Measurements from ENCODE around the gene DHODH. TPM values are rescaled to one million over a fixed set of nuclear protein-coding genes. Genes with fewer than 3 reads are reported as not detected.

Gene DHODH
- total RNA-seq, 2 experiments from 2014 or later, result 13.2 to 14.5 TPM

DNA sequence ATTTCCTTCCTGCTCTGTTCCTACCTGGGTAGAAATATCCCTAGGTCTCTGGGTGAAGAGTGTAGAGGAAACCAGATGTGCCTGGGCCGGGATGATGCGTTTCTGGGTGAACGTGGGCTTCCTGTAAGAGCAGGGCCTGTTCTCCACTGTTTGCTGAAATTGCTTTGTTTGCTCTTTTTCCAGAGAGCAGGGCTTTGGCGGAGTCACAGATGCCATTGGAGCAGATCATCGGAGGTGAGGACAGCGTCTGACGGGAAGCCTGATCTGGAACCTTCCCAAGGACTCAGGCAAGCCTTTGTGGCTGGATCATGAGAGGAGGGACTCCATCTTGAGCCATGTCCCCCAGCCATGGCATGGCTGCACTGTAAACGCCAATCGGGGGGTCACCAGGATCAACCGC, 15.4 kb downstream of the DHODH start:
- Mint-ChIP-seq H3K36me3 (peaks cover 5% of the 10 kb centered on the region), H3K27ac (no peak overlapping the region), H3K4me1 (no peaks in the 10 kb centered on the region), H3K9me3 (no peaks in the 10 kb centered on the region), H3K4me3 (no peak overlapping the region), H3K27me3 (no peaks in the 10 kb centered on the region)
- POLR2A ChIA-PET, result no interaction called here
- no peak for DNase-seq
- no peak for ATAC-seq (ENCODE audit: low read depth)

DNA sequence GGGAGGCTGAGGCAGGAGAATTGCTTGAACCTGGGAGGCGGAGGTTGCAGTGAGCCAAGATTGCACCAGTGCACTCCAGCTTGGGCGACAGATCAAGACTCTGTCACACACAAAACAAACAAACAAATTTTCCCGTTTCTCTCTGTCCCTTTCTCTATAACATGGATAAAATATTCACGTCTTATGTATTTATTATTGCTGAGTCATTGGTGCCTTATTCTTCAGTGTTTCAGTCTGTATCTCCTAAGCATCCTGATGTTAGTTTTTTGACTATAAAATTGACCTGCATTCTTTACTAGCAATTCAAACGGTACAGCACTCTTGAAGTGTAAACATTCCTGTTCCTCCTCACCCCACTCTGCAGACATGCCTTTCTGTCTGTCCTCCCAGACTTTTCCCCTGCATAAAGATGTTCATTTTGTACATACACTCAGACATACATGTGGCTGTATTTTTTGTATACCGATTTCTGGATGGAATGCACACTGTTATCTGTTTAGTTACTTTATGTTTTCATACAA, 16.4 kb downstream of the DHODH start:
- ATAC-seq (ENCODE audit: low read depth) (no peak), DNase-seq (no peak)
- POLR2A ChIA-PET, result no interaction called here
- Mint-ChIP-seq H3K27ac (no peak overlapping the region), H3K4me3 (no peak overlapping the region), H3K36me3 (peaks cover 5% of the 10 kb centered on the region), H3K4me1 (no peaks in the 10 kb centered on the region), H3K9me3 (no peaks in the 10 kb centered on the region), H3K27me3 (no peaks in the 10 kb centered on the region)

DNA sequence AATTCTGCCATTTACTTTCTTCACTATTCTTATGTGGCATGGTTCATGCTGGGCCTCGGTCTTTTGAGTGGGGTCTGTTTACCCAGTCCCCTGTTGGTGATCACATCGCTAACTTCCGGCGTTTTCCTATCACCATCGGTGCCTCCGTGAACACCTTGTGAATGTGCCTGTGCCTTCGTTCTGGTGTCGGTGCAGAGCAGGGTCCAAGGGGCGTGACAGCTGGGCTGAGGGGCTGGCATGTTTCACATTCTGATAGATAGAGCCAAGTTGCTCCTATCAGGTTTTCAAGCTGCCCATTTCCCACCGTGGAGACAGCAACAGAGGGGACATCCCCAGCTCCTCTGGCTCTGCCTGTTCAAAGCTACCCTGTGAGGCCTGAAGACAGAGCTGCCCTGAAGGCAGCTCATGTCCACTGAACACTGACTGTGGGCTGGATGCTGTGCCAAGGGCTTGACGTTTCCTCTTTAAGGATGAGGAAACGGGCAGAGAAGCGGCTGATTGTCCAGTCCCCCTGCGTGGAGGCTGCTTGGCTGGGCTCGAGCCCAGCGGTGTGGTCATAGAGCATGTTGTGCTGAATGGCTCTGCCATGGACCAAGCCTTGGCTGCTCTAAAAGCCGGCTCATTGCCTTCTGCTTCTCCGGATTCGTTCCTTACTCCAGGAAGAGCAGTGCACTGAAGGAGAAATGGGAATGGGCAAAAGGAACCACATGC, 17.0 kb downstream of the DHODH start:
- no peak overlapping the region for H3K4me3 Mint-ChIP-seq
- ATAC-seq (ENCODE audit: low read depth) (no peak), DNase-seq (no peak)
- POLR2A ChIA-PET, result no interaction called here
- H3K9me3 Mint-ChIP-seq, result no peaks in the 10 kb centered on the region
- no peaks in the 10 kb centered on the region for H3K4me1 Mint-ChIP-seq
- H3K36me3 Mint-ChIP-seq, result peaks cover 5% of the 10 kb centered on the region
- H3K27ac Mint-ChIP-seq, result no peak overlapping the region
- no peaks in the 10 kb centered on the region for H3K27me3 Mint-ChIP-seq

DNA sequence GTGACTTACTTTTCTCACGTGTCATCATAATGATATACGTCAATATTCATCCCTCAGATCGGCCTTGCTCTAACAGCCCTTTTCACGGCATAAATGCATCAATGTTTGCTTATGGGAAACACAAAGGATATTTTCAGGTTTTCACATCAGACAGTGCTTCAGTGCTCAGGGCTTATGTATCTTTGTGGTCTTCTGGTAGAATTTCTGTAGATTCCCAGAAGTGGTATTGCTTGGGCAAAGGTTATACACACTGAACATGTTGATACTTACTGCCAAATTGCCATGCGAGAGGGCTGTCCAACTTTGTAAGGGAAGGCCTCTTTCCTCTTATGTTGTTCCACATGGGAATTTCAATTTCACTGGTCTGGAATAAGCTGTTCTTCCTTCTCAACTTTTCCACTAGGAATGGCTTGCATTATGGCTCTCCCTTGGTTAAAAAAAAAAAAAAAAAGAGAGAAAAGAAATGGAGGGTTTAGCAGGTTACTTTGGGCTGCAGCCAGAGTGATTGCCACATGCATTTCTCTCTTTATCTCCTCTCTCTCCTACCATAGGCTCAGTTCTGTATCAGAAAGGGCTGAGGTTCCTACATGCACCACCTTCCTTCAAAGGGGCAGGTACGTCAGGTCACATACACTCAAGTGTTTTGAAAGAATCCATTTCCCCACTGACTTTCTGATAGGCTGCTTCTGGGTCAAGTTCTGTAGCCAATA, 19.3 kb downstream of the DHODH start:
- H3K27ac Mint-ChIP-seq, result no peak overlapping the region
- H3K4me3 Mint-ChIP-seq, result no peak overlapping the region
- ATAC-seq (ENCODE audit: low read depth), result no peak
- no peaks in the 10 kb centered on the region for H3K4me1 Mint-ChIP-seq
- H3K27me3 Mint-ChIP-seq, result no peaks in the 10 kb centered on the region
- DNase-seq, result no peak
- no peaks in the 10 kb centered on the region for H3K9me3 Mint-ChIP-seq
- peaks cover 5% of the 10 kb centered on the region for H3K36me3 Mint-ChIP-seq
- POLR2A ChIA-PET, result no interaction called here

DNA sequence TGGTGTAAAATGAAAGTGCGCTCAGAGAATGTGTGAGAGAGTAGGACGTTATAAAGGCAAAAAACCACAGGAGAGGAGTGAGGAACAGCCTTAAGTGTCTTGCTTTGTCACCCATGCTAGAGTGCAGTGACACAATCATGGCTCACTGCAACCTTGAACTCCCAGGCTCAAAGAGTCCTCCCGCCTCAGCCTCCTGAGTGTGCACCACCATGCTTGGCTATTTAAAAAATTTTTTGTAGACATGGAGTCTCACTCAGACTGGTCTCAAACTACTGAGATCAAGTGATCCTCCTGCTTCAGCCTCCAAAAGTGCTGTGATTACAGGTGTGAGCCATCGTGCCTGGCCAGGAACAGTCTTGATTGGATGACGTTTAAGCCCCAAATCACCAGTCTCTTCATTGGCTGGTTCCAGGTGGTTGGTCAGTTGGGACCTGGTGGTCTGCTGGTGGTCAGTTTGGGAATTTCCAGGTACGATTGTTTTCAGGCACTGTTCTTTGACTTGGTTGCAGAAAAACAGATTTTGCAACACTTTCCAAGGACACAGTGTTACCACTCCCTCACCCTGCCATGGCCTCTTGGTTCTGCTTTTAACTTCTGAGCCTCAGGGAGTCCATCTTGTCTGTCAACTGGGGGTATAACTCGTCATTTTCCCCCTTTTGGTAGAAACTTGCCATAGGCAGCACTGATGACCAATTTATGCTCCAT, 21.2 kb downstream of the DHODH start:
- POLR2A ChIA-PET, result no interaction called here
- no peaks in the 10 kb centered on the region for H3K4me1 Mint-ChIP-seq
- no peak for DNase-seq
- no peaks in the 10 kb centered on the region for H3K9me3 Mint-ChIP-seq
- no peak overlapping the region for H3K4me3 Mint-ChIP-seq
- no peak overlapping the region for H3K27ac Mint-ChIP-seq
- no peak for ATAC-seq (ENCODE audit: low read depth)
- H3K27me3 Mint-ChIP-seq, result no peaks in the 10 kb centered on the region
- peaks cover 3% of the 10 kb centered on the region for H3K36me3 Mint-ChIP-seq

DNA sequence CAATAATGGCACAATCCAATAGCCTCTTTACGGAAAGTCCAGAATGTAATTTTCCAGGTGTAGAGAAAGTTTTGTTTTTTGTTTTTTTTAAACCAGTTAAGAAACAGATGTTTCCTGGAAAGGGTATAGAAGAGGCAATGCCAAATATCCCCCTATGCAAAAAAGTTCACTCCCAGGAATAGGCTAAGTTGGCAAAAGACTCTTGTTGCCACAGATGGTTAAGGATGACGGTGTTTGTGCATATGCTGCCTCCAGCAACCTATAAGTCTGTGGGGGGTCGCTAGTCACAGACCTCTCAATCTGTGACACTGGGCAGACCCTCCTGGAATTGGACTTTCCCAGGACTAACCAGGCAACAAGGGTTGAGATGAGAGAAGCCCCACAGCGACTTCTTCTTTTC, 24.9 kb downstream of the DHODH start:
- Mint-ChIP-seq H3K9me3 (no peaks in the 10 kb centered on the region), H3K36me3 (no peaks in the 10 kb centered on the region), H3K4me3 (no peak overlapping the region), H3K4me1 (no peaks in the 10 kb centered on the region), H3K27me3 (no peaks in the 10 kb centered on the region), H3K27ac (no peak overlapping the region)
- no peak for DNase-seq
- POLR2A ChIA-PET, result no interaction called here
- ATAC-seq (ENCODE audit: low read depth), result no peak

DNA sequence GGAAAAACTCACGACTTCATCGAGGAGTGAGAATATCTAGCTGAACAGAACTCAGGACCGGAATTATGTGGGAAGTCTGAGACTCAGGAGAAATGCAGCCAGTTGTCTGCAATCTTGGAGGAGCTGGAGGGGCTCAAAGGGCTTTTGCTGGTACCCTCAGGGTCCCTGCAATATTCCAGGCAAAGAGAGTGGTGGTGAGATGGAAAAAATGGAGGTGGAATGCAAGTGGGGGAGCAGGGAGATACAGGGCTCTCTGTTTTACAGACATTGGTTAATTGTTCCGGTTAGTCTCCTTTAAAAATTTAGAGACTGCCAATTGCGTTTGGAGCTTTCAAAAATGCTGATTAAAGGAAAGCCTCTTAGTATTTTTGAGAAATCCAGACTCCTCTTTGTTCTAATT, 27.6 kb downstream of the DHODH start:
- H3K27me3 Mint-ChIP-seq, result no peaks in the 10 kb centered on the region
- ATAC-seq (ENCODE audit: low read depth), result no peak
- H3K27ac Mint-ChIP-seq, result no peak overlapping the region
- H3K4me3 Mint-ChIP-seq, result no peak overlapping the region
- H3K4me1 Mint-ChIP-seq, result no peaks in the 10 kb centered on the region
- no peaks in the 10 kb centered on the region for H3K36me3 Mint-ChIP-seq
- DNase-seq, result no peak
- H3K9me3 Mint-ChIP-seq, result peaks cover 2% of the 10 kb centered on the region
- POLR2A ChIA-PET, result no interaction called here

DNA sequence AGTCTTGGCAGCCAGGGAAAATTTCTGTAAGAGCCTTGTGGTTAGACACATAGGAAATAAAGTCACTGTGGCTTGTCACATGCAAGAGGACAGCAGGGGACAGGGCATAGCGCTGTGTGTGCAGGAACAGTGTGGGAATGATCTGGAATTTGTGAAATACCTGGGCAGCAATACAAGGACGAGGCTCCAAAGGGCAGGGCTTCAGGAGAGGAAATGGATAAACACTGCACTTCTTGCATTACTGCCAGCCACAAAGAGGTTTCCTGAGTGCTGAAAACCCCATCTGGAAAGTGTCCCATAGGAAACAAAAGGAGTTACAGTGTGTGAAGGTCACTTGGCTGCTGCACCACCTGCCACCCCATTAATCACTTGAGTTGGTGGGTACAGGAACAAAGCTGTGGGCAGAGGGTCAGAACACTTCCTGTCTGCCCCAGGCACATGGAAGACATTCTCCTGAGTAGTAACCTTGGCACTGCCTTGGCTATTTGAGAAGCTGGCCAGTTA, 33.7 kb downstream of the DHODH start:
- H3K4me3 Mint-ChIP-seq, result no peak overlapping the region
- H3K27ac Mint-ChIP-seq, result no peak overlapping the region
- H3K36me3 Mint-ChIP-seq, result peaks cover 5% of the 10 kb centered on the region
- no peak for ATAC-seq (ENCODE audit: low read depth)
- H3K4me1 Mint-ChIP-seq, result peaks cover 3% of the 10 kb centered on the region
- POLR2A ChIA-PET, result no interaction called here
- no peak for DNase-seq
- no peaks in the 10 kb centered on the region for H3K27me3 Mint-ChIP-seq
- peaks cover 2% of the 10 kb centered on the region for H3K9me3 Mint-ChIP-seq

DNA sequence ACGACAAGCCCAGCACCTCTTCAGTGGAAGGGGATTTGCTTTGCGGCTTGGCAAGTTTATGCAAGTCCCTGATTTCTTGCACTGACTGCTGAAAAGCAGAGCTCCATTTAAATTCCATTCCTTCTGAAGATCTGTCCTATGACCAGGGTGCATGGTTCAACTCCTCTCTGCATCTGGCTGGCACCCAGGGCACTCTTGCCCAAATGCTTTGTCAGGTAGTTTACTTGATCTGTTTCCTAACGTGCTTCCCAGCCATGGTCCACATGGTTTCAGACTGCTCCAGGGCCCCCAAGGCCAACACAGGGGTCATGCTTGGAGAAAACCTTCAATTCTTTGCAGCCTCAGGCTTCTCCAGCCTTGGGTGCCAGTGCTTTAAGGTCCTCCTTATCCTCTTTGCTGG, 34.5 kb downstream of the DHODH start:
- H3K36me3 Mint-ChIP-seq, result peaks cover 5% of the 10 kb centered on the region
- POLR2A ChIA-PET, result no interaction called here
- H3K4me1 Mint-ChIP-seq, result peaks cover 3% of the 10 kb centered on the region
- H3K9me3 Mint-ChIP-seq, result peaks cover 2% of the 10 kb centered on the region
- peaks cover 2% of the 10 kb centered on the region for H3K27me3 Mint-ChIP-seq
- DNase-seq (no peak), ATAC-seq (ENCODE audit: low read depth) (no peak)
- H3K4me3 Mint-ChIP-seq, result no peak overlapping the region
- no peak overlapping the region for H3K27ac Mint-ChIP-seq

DNA sequence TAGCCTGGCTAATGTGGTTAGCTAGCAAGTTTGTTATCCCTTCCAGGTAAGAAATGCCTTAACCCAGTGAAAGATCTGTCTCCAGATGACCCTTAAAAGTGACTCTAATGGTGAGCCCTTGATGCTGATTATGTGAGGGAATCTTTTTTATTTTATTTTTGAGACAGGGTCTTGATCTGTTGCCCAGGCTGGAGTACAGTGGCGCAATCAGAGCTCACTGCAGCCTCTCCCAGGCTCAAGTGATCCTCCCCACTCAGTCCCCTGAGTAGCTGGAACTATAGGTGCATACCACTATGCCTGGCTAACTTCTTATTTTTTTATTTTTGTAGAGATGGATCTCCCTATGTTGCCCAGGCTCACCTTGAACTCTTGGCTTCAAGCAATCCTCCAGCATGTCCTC, 35.0 kb downstream of the DHODH start:
- Mint-ChIP-seq H3K9me3 (peaks cover 2% of the 10 kb centered on the region), H3K36me3 (peaks cover 5% of the 10 kb centered on the region), H3K27ac (no peak overlapping the region), H3K27me3 (peaks cover 2% of the 10 kb centered on the region), H3K4me1 (peaks cover 3% of the 10 kb centered on the region), H3K4me3 (no peak overlapping the region)
- POLR2A ChIA-PET, result no interaction called here
- ATAC-seq (ENCODE audit: low read depth), result no peak
- no peak for DNase-seq

DNA sequence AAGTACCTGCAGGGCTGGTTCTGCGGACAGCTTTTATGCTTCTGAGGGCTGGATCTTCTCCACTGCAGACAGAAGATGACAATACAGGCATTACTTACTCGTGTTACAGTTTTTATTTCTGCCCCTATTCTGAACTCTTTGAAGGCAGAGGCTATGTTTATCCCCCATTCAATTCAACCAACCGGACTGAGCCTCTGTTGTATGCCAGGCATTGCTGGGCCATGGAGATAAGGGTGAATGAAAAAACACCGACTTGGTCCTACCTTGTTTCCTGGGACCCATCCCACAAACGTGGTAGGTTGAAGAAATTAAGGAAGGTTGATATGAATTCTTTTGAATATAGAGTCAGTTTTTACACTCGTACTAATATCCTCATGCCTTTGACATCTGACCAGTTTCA, 35.8 kb downstream of the DHODH start:
- Mint-ChIP-seq H3K9me3 (peaks cover 7% of the 10 kb centered on the region), H3K27me3 (peaks cover 2% of the 10 kb centered on the region), H3K4me1 (peaks cover 3% of the 10 kb centered on the region), H3K27ac (no peak overlapping the region), H3K4me3 (no peak overlapping the region), H3K36me3 (peaks cover 5% of the 10 kb centered on the region)
- POLR2A ChIA-PET, result no interaction called here
- ATAC-seq (ENCODE audit: low read depth) (no peak), DNase-seq (no peak)

DNA sequence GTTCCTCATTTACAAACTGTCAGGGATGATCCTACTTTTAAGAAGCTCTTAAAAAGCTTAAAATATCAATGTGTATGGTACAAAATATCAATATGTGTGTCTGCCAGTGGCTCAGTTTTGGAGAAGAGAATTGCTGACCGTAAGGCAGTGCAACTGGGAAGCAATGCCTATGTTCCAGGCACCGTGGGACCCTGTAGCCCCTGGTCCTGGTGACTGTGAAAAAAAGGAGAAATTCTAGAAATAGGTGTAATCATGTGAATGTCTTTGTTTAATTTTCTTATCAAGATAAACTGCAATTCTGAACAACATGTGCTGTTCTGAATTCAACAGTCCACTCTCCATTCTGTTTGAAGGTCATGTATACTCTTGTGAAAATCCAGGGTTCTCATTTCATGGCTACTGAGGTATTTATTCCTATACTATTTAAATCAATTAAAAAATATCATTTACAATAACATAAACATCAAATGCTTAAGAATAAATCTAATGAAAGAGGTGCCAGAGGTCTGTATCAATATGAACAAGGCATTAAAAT, 36.3 kb downstream of the DHODH start:
- no peak for ATAC-seq (ENCODE audit: low read depth)
- no peak overlapping the region for H3K4me3 Mint-ChIP-seq
- peaks cover 3% of the 10 kb centered on the region for H3K4me1 Mint-ChIP-seq
- peaks cover 5% of the 10 kb centered on the region for H3K36me3 Mint-ChIP-seq
- DNase-seq, result no peak
- peaks cover 2% of the 10 kb centered on the region for H3K27me3 Mint-ChIP-seq
- peaks cover 8% of the 10 kb centered on the region for H3K9me3 Mint-ChIP-seq
- H3K27ac Mint-ChIP-seq, result no peak overlapping the region
- POLR2A ChIA-PET, result no interaction called here

DNA sequence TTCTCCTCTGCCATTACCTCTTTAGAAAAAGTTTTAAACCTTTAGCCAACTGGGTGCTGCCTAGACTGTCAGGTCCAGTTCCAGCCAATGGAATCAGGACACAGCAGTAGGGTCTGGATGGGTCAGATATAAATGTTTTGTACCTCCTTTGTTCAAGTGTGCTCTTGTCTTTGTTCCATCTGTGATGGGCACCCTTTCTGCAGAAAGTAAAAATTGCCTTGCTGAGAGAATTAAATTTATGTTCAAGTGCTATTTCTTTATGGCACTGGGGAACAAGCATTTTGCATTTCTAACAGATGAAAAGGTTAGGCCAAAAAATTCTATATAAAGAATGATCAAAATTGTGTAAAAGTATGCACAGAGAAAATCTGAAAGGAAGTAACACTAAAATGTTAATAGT, 40.6 kb downstream of the DHODH start:
- Mint-ChIP-seq H3K4me3 (no peak overlapping the region), H3K27me3 (peaks cover 2% of the 10 kb centered on the region), H3K9me3 (peaks cover 9% of the 10 kb centered on the region), H3K4me1 (no peaks in the 10 kb centered on the region), H3K36me3 (no peaks in the 10 kb centered on the region), H3K27ac (no peak overlapping the region)
- ATAC-seq (ENCODE audit: low read depth), result no peak
- DNase-seq, result no peak
- POLR2A ChIA-PET, result no interaction called here
